Transverse colon (tissue), 4 donors: ENCODE measurements around the gene AMER2.

Experiments
- CTCF ChIP-seq, 5 experiments: fragments of 200-600 bp in 3 of 5; fragments of 450-650 bp in 2 of 5; sonication (generic) in 3 of 5; IDR thresholded peaks; 1 replicate in 2 of 5; 2 replicates in 3 of 5; pipeline ENCODE4 v1.5.1; 2016 to 2017; ENCODE audit warnings: antibody characterized with exemption in 5 of 5, inconsistent platforms in 3 of 5, mild to moderate bottlenecking in 2 of 5, moderate library complexity in 1 of 5
- EP300 ChIP-seq: sonication (generic); formaldehyde crosslinking; IDR thresholded peaks from one replicate; pipeline ENCODE4 v1.6.1; 2017; ENCODE audit warnings: antibody characterized with exemption, low read depth
- POLR2A ChIP-seq: fragments of 450-650 bp; IDR thresholded peaks from one replicate; pipeline ENCODE4 v1.6.1; 2016; ENCODE audit warnings: antibody characterized with exemption, mild to moderate bottlenecking, moderate library complexity
- POLR2AphosphoS5 ChIP-seq, 3 donors: sonication (generic); formaldehyde crosslinking; IDR thresholded peaks; one replicate each; pipeline ENCODE4 v1.6.1; 2016; ENCODE audit warnings: antibody characterized with exemption in 3 of 3

DNA sequence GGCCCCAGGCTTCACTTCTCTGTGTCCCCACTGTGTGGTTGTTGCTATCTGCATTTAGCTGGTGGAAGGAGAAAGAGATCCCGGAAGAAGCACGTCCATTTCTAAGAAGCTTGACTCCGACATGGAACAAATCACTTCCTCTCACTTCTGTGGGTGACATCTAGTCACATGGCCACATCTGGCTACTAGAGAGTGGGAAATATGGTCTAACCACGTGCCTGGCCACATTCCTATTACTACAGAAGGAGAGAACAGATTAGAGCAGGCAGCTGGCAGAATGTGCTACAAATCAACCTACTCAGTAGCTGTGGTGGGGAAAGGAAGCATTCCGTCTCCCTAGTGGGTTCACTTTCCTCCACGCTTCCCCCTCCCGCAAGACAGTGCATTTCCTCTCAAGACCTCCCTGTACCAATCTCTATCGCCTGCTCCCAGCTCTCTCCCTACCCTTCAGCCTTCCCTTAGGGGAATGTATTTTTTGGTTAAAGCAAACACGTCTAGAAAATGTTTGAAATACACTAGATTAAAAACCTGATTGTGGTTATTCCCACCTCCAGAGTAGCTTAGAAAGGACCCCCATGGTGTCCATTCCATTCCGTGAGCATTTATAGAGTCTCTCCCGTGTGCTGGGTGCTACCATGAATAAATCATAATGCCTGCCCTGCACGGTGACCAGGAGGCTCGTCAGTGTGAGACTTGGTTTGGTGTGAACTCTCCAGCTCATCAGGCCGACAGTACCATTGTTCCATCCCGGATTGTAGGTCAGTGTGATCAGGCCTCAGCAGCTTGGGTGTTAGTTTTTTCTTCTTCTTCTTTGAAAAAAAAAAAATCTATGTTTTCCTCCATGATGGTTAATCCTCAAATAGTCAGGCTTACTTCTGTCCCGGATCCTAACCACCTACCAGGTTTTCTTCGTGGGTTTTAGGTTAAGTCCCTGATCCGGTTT lies 8.0 kb upstream of the AMER2 start:
- TF ChIP-seq CTCF (IDR thresholded peaks at IDR 0.05): no peak
- no peak for TF ChIP-seq POLR2A
- TF ChIP-seq POLR2AphosphoS5 (IDR thresholded peaks at IDR 0.05): no peak
- TF ChIP-seq EP300: no peak
